ENCODE data around the gene RPS17.

- TF ChIP-seq, protein P1, sequence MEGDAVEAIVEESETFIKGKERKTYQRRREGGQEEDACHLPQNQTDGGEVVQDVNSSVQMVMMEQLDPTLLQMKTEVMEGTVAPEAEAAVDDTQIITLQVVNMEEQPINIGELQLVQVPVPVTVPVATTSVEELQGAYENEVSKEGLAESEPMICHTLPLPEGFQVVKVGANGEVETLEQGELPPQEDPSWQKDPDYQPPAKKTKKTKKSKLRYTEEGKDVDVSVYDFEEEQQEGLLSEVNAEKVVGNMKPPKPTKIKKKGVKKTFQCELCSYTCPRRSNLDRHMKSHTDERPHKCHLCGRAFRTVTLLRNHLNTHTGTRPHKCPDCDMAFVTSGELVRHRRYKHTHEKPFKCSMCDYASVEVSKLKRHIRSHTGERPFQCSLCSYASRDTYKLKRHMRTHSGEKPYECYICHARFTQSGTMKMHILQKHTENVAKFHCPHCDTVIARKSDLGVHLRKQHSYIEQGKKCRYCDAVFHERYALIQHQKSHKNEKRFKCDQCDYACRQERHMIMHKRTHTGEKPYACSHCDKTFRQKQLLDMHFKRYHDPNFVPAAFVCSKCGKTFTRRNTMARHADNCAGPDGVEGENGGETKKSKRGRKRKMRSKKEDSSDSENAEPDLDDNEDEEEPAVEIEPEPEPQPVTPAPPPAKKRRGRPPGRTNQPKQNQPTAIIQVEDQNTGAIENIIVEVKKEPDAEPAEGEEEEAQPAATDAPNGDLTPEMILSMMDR (IDR thresholded peaks at IDR 0.05): no peak
- no peak for TF ChIP-seq POLR2A (IDR thresholded peaks at IDR 0.05)
These were observed 751 bp upstream of the RPS17 start for GRCh38 chr15:82540984-82541431.
